Stimulated activated CD8-positive, alpha-beta memory T cell treated with anti-CD3 and anti-CD28 coated beads, Interleukin-2, amount 100 ng/mL, for 48 hours (primary cell): ENCODE data around the gene DERA.
"Not testable (repeated sequence)": the region's sequence is repeated elsewhere in the genome, so short reads cannot be mapped to it uniquely, and the experiment has no call there.

Experiments
- DNase-seq, 2 donors: peaks; one replicate each; pipeline ENCODE4 v3.0.0-alpha.2; 2020; ENCODE audit warnings: low read depth in 2 of 2

DERA gene

GRCh38 chr12:16008421-16008824 is 97.3 kb downstream of the DERA start:
- DNase-seq: no peak

GRCh38 chr12:16012117-16012516 is 101.0 kb downstream of the DERA start:
- DNase-seq: no peak

GRCh38 chr12:16013722-16014121 is 102.6 kb downstream of the DERA start:
- DNase-seq: not testable (repeated sequence)

GRCh38 chr12:16014394-16014793 is 103.3 kb downstream of the DERA start:
- DNase-seq: not testable (repeated sequence)

GRCh38 chr12:16016748-16017147 is 105.6 kb downstream of the DERA start:
- DNase-seq: no peak

GRCh38 chr12:16018306-16018705 is 107.2 kb downstream of the DERA start:
- DNase-seq: no peak

- no peak for DNase-seq
Observed at GRCh38 chr12:16019136-16019535, 108.0 kb downstream of the DERA start.

- no peak for DNase-seq
Observed at GRCh38 chr12:16020031-16020430, 108.9 kb downstream of the DERA start.

GRCh38 chr12:16021026-16021425 is 109.9 kb downstream of the DERA start:
- no peak for DNase-seq

GRCh38 chr12:16021676-16022075 is 110.5 kb downstream of the DERA start:
- no peak for DNase-seq

GRCh38 chr12:16027002-16027401 is 115.9 kb downstream of the DERA start:
- no peak for DNase-seq

- DNase-seq: no peak
Observed at GRCh38 chr12:16030744-16031143, 119.6 kb downstream of the DERA start.

- no peak for DNase-seq
Observed at GRCh38 chr12:16034136-16034817, 123.1 kb downstream of the DERA start.

- DNase-seq: no peak
Observed at GRCh38 chr12:16036073-16036472, 124.9 kb downstream of the DERA start.

GRCh38 chr12:16037533-16037932 is 126.4 kb downstream of the DERA start:
- DNase-seq: no peak

GRCh38 chr12:16043480-16043879 is 132.3 kb downstream of the DERA start:
- no peak for DNase-seq

- DNase-seq: no peak
Observed at GRCh38 chr12:16046266-16046665, 135.1 kb downstream of the DERA start.

GRCh38 chr12:16048511-16048910 is 137.4 kb downstream of the DERA start:
- no peak for DNase-seq

- DNase-seq: no peak
Observed at GRCh38 chr12:16056910-16057309, 145.8 kb downstream of the DERA start.

- DNase-seq: not testable (repeated sequence)
Observed at GRCh38 chr12:16057351-16057751, 146.2 kb downstream of the DERA start.

GRCh38 chr12:16062611-16063010 is 151.5 kb downstream of the DERA start:
- DNase-seq: no peak

- no peak for DNase-seq
Observed at GRCh38 chr12:16063726-16064125, 152.6 kb downstream of the DERA start.

GRCh38 chr12:16070113-16070512 is 159.0 kb downstream of the DERA start:
- DNase-seq: no peak

GRCh38 chr12:16072678-16073077 is 161.5 kb downstream of the DERA start:
- DNase-seq: no peak
